Adrenal gland (tissue), 12 donors: ENCODE data around the gene PDS5A. TPM values are rescaled to one million over a fixed set of nuclear protein-coding genes. Genes with fewer than 3 reads are reported as not detected.

Experiments used
- DNase-seq, 7 donors: peaks; one replicate each; pipeline ENCODE4 v3.0.0-alpha.2; 2019 to 2020
- H3K27ac ChIP-seq, 5 donors: fragments of 200-600 bp; sonication (generic) in 4 of 5; 1 replicate in 3 of 5; 2 replicates in 2 of 5; pipeline versions ENCODE4 v1.5.1 to v1.8.0; 2016 to 2020; ENCODE audit warnings: mild to moderate bottlenecking in 1 of 5
- H3K27me3 ChIP-seq: fragments of 200-600 bp; 2 replicates; pipeline ENCODE4 v1.8.0; 2021
- H3K36me3 ChIP-seq, 2 donors: fragments of 200-600 bp; replicated peaks in 1 of 2; 1 replicate in 1 of 2; 2 replicates in 1 of 2; pipeline versions ENCODE4 v1.5.1 to v1.8.0; 2018 to 2022
- H3K4me1 ChIP-seq, 2 donors: fragments of 200-600 bp; replicated peaks in 1 of 2; 1 replicate in 1 of 2; 2 replicates in 1 of 2; pipeline versions ENCODE4 v1.5.1 to v1.8.0; 2018 to 2021
- H3K4me3 ChIP-seq, 4 donors: fragments of 200-600 bp; sonication (generic) in 3 of 4; one replicate each; pipeline ENCODE4 v1.5.1; 2016 to 2018
- H3K9me3 ChIP-seq, 3 donors: fragments of 200-600 bp; sonication (generic) in 1 of 3; replicated peaks in 1 of 3; 1 replicate in 2 of 3; 2 replicates in 1 of 3; pipeline versions ENCODE4 v1.5.1 to v1.8.0; 2016 to 2021
- POLR2A ChIP-seq, 2 donors: fragments of 450-650 bp; IDR thresholded peaks; one replicate each; pipeline ENCODE4 v1.6.1; 2017; ENCODE audit warnings: antibody characterized with exemption in 2 of 2, mild to moderate bottlenecking in 2 of 2, moderate library complexity in 1 of 2
- WGBS, 4 donors: extraction: QIAGEN DNeasy Blood & Tissue Kit in 2 of 4; methylation state at CpG; one replicate each; pipeline versions ENCODE4 v1.1.5 to v1.1.7; 2013 to 2017; 5-methylcytosine and 5-hydroxymethylcytosine counted together
- intact Hi-C, 2 donors: fragments of 100-400 bp; cut with DNase I; formaldehyde crosslinking; loops; one replicate each; pipeline versions ENCODE4 v1.14.1 to v1.15.0; 2022 to 2023
- polyA plus RNA-seq, 3 donors: library from polyadenylated mRNA; stranded (reverse); fragments of 200-250 nt in 2 of 3; fragments of 350-450 nt in 1 of 3; fragmentation: Illumina TruSeq in 1 of 3; extraction: RNeasy Lipid Tissue Mini Kit (QIAGEN cat#74804) in 1 of 3; gene quantifications; one replicate each; pipeline ENCODE4 v1.2.3, GENCODE V29; 2013 to 2014
- total RNA-seq, 9 donors: library from RNA; depleted of rRNA in 4 of 9; stranded (reverse); fragments of >200 nt in 4 of 9; fragments of 120-200 nt in 1 of 9; fragmentation: NEBNext Ultra II Directional in 1 of 9; extraction: Animal tissue kit (Norgen Biotek cat#: 25700) in 1 of 9; gene quantifications; one replicate each; pipeline versions ENCODE4 v1.1.0 to v1.2.4, GENCODE V29; 2013 to 2023
- TF ChIP-seq, protein P1 (sequence below), 6 experiments: fragments of 450-650 bp in 4 of 6; fragments of 200-600 bp in 2 of 6; sonication (generic) in 1 of 6; IDR thresholded peaks; 1 replicate in 5 of 6; 2 replicates in 1 of 6; pipeline versions ENCODE4 v1.5.1 to v1.8.0; 2016 to 2021; ENCODE audit warnings: antibody characterized with exemption in 6 of 6, mild to moderate bottlenecking in 2 of 6, moderate library complexity in 1 of 6
- donor health status: healthy with polysubstance abuse.
- donor health status: Bipolar disorder and iron deficiency.
- donor health status: DM: yes; HTN: yes; CAD: no.
- donor health status: DM: no; HTN: no; CAD: no.
- donor health status: DM: no; HTN: no; CAD: no.
- donor health status: DM: yes; HTN: yes; CAD: no.

Gene PDS5A
- total and polyA plus RNA-seq, 12 donors = 16.2 to 63.2 (median 45.5) TPM

DNA sequence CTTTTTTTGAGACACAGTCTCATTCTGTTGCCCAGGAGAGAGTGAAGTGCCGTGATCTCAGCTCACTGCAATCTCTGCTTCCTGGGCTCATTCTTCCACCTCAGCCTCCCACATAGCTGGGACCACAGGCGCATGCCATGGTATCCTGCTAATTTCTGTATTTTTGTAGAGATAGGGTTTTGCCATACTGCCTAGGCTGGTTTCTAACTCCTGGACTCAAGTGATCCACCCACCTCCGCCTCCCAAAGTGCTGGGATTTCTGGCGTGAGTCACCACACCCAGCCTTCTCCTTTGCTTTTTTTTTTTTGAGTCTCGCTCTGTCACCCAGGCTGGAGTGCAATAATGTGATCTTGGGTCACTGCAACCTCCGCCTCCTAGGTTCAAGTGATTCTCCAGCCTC, 94.1 kb downstream of the PDS5A start:
- H3K27ac ChIP-seq = no peak overlapping the region
- no peaks in the 10 kb centered on the region for H3K9me3 ChIP-seq
- no peak overlapping the region for H3K4me3 ChIP-seq
- intact Hi-C loops = no loop called here
- TF ChIP-seq, protein P1, sequence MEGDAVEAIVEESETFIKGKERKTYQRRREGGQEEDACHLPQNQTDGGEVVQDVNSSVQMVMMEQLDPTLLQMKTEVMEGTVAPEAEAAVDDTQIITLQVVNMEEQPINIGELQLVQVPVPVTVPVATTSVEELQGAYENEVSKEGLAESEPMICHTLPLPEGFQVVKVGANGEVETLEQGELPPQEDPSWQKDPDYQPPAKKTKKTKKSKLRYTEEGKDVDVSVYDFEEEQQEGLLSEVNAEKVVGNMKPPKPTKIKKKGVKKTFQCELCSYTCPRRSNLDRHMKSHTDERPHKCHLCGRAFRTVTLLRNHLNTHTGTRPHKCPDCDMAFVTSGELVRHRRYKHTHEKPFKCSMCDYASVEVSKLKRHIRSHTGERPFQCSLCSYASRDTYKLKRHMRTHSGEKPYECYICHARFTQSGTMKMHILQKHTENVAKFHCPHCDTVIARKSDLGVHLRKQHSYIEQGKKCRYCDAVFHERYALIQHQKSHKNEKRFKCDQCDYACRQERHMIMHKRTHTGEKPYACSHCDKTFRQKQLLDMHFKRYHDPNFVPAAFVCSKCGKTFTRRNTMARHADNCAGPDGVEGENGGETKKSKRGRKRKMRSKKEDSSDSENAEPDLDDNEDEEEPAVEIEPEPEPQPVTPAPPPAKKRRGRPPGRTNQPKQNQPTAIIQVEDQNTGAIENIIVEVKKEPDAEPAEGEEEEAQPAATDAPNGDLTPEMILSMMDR (IDR thresholded peaks at IDR 0.05) = no peak
- TF ChIP-seq POLR2A (IDR thresholded peaks at IDR 0.05) = no peak
- no peak for DNase-seq
- no peaks in the 10 kb centered on the region for H3K27me3 ChIP-seq
- no peaks in the 10 kb centered on the region for H3K4me1 ChIP-seq
- WGBS, 4 donors = 97 to 99% (median 98%) methylated on average over 6 of the region's 6 CpGs
- H3K36me3 ChIP-seq = peaks cover 0 to 6% of the 10 kb centered on the region in 2 donors

DNA sequence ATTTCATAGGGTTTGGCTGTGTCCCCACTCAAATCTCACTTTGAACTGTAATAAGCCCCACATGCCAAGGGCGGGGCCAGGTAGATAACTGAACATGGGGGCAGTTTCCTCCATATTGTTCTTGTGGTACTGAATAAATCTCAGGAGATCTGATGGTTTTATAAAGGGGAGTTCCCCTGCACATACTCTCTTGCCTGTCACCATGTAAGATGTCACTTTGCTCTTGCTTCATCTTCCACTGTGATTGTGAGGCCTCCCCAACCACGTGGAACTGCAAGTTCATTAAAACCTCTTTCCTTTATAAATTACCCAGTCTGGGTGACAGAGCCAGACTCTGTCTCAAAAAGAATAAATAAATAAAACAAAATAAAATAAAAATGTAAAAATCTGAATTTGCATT, 95.9 kb downstream of the PDS5A start:
- TF ChIP-seq, protein P1 (IDR thresholded peaks at IDR 0.05) = no peak
- TF ChIP-seq POLR2A (IDR thresholded peaks at IDR 0.05) = no peak

DNA sequence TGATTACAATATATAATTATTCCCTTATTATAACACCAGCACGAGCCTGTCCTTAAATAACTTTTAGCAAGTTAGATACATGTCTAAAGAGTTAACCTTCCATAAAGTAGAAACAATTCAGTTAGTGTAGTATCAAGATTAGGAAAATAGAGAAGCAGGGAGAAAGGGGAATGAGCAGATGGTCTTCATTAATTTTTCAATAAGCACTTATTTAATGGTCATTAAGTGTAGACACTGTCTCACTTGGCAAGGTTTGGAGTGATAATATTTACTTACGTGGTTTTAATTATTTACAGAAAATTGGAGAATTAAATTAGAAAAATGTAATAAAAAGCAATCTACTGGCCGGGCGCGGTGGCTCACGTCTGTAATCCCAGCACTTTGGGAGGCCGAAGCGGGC, 99.7 kb downstream of the PDS5A start:
- Histone ChIP-seq H3K4me3 (no peak overlapping the region), H3K27me3 (no peaks in the 10 kb centered on the region), H3K4me1 (no peaks in the 10 kb centered on the region), H3K27ac (no peak overlapping the region), H3K36me3 (peaks cover 0 to 44% of the 10 kb centered on the region in 2 donors), H3K9me3 (no peaks in the 10 kb centered on the region)
- DNase-seq = no peak
- WGBS, 4 donors = 89 to 92% (median 90%) methylated on average over 8 of the region's 8 CpGs
- intact Hi-C loops = no loop called here
- no peak for TF ChIP-seq POLR2A (IDR thresholded peaks at IDR 0.05)

More for the DNA sequence above, 95.9 kb downstream of the PDS5A start:
- Histone ChIP-seq H3K9me3 (no peaks in the 10 kb centered on the region), H3K27me3 (no peaks in the 10 kb centered on the region), H3K4me1 (no peaks in the 10 kb centered on the region), H3K27ac (no peak overlapping the region), H3K36me3 (peaks cover 0 to 16% of the 10 kb centered on the region in 2 donors), H3K4me3 (no peak overlapping the region)
- WGBS, 4 donors = 91 to 100% (median 96%) methylated on average over 2 of the region's 2 CpGs
- intact Hi-C loops = no loop called here
- no peak for DNase-seq

DNA sequence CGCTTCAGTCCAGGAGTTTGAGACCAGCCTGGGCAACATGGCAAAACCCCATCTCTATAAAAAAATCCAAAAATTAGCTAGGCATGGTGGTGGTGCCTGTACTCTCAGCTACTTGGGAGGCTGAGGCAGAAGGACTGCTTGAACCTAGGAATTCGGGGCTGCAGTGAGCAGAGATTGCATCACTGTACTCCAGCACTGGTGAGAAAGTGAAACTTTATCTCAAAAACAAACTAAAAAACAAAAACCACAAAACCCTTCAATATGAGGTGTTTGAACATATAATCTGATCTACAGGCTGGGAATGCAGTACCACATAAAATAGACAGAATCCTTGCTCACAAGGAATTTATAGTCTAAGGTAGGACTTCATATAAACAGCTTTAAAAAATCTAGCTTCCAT, 103.9 kb downstream of the PDS5A start:
- intact Hi-C loops = no loop called here
- H3K4me3 ChIP-seq = no peak overlapping the region
- 78 to 93% (median 92%) methylated on average over 2 of the region's 2 CpGs for WGBS, 4 donors
- no peaks in the 10 kb centered on the region for H3K9me3 ChIP-seq
- H3K27me3 ChIP-seq = no peaks in the 10 kb centered on the region
- TF ChIP-seq, protein P1 (IDR thresholded peaks at IDR 0.05) = no peak
- TF ChIP-seq POLR2A (IDR thresholded peaks at IDR 0.05) = no peak
- H3K4me1 ChIP-seq = no peaks in the 10 kb centered on the region
- no peak for DNase-seq
- H3K36me3 ChIP-seq = peaks cover 0 to 51% of the 10 kb centered on the region in 2 donors
- no peak overlapping the region for H3K27ac ChIP-seq

DNA sequence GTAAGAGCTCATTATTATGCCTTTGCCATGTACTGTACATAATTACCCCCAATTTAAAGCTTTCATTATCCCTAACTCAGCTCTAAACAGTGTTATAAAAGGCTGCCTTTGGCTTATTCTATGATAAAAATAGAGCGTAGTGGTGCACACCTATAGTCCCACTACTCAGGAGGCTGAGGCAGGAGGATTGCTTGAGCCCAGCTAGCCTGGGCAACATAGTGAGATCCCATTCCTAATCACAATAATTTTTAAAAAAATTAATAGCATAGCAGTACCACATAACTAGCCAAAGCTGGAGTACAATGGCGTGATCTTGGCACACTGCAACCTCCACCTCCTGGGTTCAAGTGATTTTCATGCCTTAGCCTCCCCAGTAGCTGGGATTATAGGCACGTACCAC, 112.4 kb downstream of the PDS5A start:
- Histone ChIP-seq H3K27me3 (no peaks in the 10 kb centered on the region), H3K9me3 (peaks cover 0 to 5% (median 0%) of the 10 kb centered on the region in 3 donors), H3K4me1 (peaks cover 0 to 4% of the 10 kb centered on the region in 2 donors), H3K27ac (no peak overlapping the region), H3K36me3 (peaks cover 0 to 26% of the 10 kb centered on the region in 2 donors), H3K4me3 (no peak overlapping the region)
- intact Hi-C loops = loop anchor here in 1 of 2 donors (5.0 kb wide), 1 partner anchor 298 kb away; no protein-coding TSS in a partner anchor
- 93 to 98% (median 95%) methylated on average over 3 of the region's 3 CpGs for WGBS, 4 donors
- DNase-seq = no peak
- TF ChIP-seq, protein P1 (IDR thresholded peaks at IDR 0.05) = no peak
- no peak for TF ChIP-seq POLR2A (IDR thresholded peaks at IDR 0.05)
